PC-3 (cell line): ENCODE data around the gene PARK7. TPM values are rescaled to one million over a fixed set of nuclear protein-coding genes. Genes with fewer than 3 reads are reported as not detected.

ENCODE experiments used
- ATAC-seq: fragments of 200-7000 bp; cut with Tn5 transposase; 2 replicates; pipeline ENCODE4 v1.9.1; 2020; ENCODE audit warnings: mild to moderate bottlenecking, moderate library complexity
- BruUV-seq: library from RNA; stranded (reverse); fragments of 400-500 nt; replicated peaks from 2 replicates; lab custom pipeline; 2021; lab: Mats Ljungman, UMichigan
- CTCF ChIA-PET: fragments of 300-600 bp; sonication (Branson Sonifier 250); formaldehyde crosslinking; loops from one replicate; lab custom pipeline; 2022; ENCODE audit warnings: antibody characterized with exemption; lab: Charles Lee
- POLR2A ChIA-PET: fragments of 300-600 bp; sonication (Branson Sonifier 250); formaldehyde crosslinking; loops from one replicate; lab custom pipeline; 2022; ENCODE audit warnings: antibody characterized with exemption; ENCODE audit not compliant: unreplicated experiment; lab: Charles Lee
- DNase-seq: peaks from one replicate; pipeline ENCODE4 v3.0.0-alpha.2; 2015
- H2AFZ ChIP-seq: fragments of 300-600 bp; sonication (generic); 2 replicates; pipeline ENCODE4 v1.6.0; 2016; ENCODE audit warnings: antibody characterized with exemption, low read length
- H3F3A ChIP-seq: fragments of 300-600 bp; sonication (generic); one replicate; pipeline ENCODE4 v1.6.0; 2017; ENCODE audit warnings: antibody characterized with exemption, low read length, control low read depth, mild to moderate bottlenecking; ENCODE audit not compliant: unreplicated experiment
- H3K27ac ChIP-seq: fragments of 300-600 bp; sonication (generic); 2 replicates; pipeline ENCODE4 v1.5.1; 2016; ENCODE audit warnings: mild to moderate bottlenecking, low read length
- H3K27me3 ChIP-seq: fragments of 300-600 bp; sonication (generic); 2 replicates; pipeline ENCODE4 v1.6.1; 2016; ENCODE audit warnings: low read length, mixed read lengths
- H3K36me3 ChIP-seq: fragments of 300-600 bp; sonication (generic); 2 replicates; pipeline ENCODE4 v1.6.1; 2016; ENCODE audit warnings: low read depth, mixed run types, low read length, mixed read lengths
- H3K4me1 ChIP-seq: fragments of 300-600 bp; sonication (generic); 2 replicates; pipeline ENCODE4 v1.5.1; 2016; ENCODE audit warnings: low read length; ENCODE audit not compliant: insufficient read depth
- H3K4me2 ChIP-seq: fragments of 300-600 bp; sonication (generic); 2 replicates; pipeline ENCODE4 v1.6.0; 2016; ENCODE audit warnings: low read length
- H3K4me3 ChIP-seq: fragments of 300-600 bp; sonication (generic); 2 replicates; pipeline ENCODE4 v1.5.1; 2016; ENCODE audit warnings: mild to moderate bottlenecking, low read length, mixed read lengths
- H3K79me2 ChIP-seq: fragments of 300-600 bp; sonication (generic); 2 replicates; pipeline ENCODE4 v1.6.1; 2017; ENCODE audit warnings: low read length, mixed read lengths
- H3K9ac ChIP-seq: fragments of 300-600 bp; sonication (generic); 2 replicates; pipeline ENCODE4 v1.6.0; 2016; ENCODE audit warnings: mild to moderate bottlenecking, low read length
- H3K9me2 ChIP-seq: fragments of 300-600 bp; sonication (generic); replicated peaks from 2 replicates; pipeline ENCODE4 v1.6.1; 2016; ENCODE audit warnings: mixed run types, low read length, mixed read lengths
- H3K9me3 ChIP-seq: fragments of 300-600 bp; sonication (generic); 2 replicates; pipeline ENCODE4 v1.6.1; 2016; ENCODE audit warnings: low read length, mixed read lengths
- H4K20me1 ChIP-seq: fragments of 300-600 bp; sonication (generic); 2 replicates; pipeline ENCODE4 v1.6.1; 2016; ENCODE audit warnings: low read length, mixed read lengths
- EZH2 ChIP-seq: fragments of 300-600 bp; sonication (generic); IDR thresholded peaks from one replicate; pipeline ENCODE4 v1.6.1; 2017; ENCODE audit warnings: antibody characterized with exemption, mild to moderate bottlenecking, low read length; ENCODE audit not compliant: unreplicated experiment
- EZH2phosphoT487 ChIP-seq: fragments of 300-600 bp; sonication (generic); IDR thresholded peaks from 2 replicates; pipeline ENCODE4 v1.6.1; 2018; ENCODE audit warnings: mild to moderate bottlenecking, antibody characterized with exemption, low read length, borderline replicate concordance
- intact Hi-C: fragments of 100-400 bp; cut with micrococcal nuclease; formaldehyde crosslinking; loops from 2 replicates; pipeline ENCODE4 v1.9.0; 2023
- total RNA-seq: library from RNA; depleted of rRNA; stranded (reverse); fragments of >200 nt; gene quantifications from 2 replicates; pipeline ENCODE4 v1.2.3, GENCODE V29; 2014
- TF ChIP-seq, protein P1 (sequence below): fragments of 300-600 bp; sonication (generic); conservative IDR thresholded peaks from 2 replicates; pipeline ENCODE4 v1.5.1; 2017; ENCODE audit warnings: antibody characterized with exemption, low read depth, mild to moderate bottlenecking, low read length

Gene PARK7
- total RNA-seq, 1 experiment from 2014 or later: 316 TPM

DNA sequence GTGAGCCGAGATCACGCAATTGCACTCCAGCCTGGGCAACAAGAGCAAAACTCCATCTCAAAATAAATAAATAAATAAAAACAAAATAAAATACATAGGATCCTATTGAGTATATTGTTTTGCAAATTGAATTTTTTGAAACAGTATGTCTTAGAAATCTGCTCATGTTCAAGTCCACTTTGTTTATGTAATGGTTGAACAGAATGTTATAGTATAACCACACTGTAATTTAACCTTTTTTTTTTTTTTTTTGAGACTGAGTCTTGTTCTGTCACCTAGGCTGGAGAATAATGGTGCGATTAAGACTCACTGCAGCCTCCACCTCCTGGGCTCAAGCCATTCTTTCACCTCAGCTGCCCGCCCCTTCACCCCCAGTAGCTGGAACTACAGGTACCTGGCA, 31.4 kb downstream of the PARK7 start:
- Histone ChIP-seq H3K9me3 (no peaks in the 10 kb centered on the region), H3K27ac (no peak overlapping the region), H2AFZ (no peak overlapping the region), H3K9ac (no peak overlapping the region), H3K4me2 (no peak overlapping the region), H3K4me1 (no peaks in the 10 kb centered on the region), H3K9me2 (no peaks in the 10 kb centered on the region), H3K4me3 (no peak overlapping the region), H3K79me2 (no peaks in the 10 kb centered on the region), H3K36me3 (peaks cover 8% of the 10 kb centered on the region), H3F3A (no peaks in the 10 kb centered on the region), H4K20me1 (no peaks in the 10 kb centered on the region), H3K27me3 (no peaks in the 10 kb centered on the region)
- TF ChIP-seq EZH2 (no peak), EZH2phosphoT487 (no peak)
- TF ChIP-seq, protein P1, sequence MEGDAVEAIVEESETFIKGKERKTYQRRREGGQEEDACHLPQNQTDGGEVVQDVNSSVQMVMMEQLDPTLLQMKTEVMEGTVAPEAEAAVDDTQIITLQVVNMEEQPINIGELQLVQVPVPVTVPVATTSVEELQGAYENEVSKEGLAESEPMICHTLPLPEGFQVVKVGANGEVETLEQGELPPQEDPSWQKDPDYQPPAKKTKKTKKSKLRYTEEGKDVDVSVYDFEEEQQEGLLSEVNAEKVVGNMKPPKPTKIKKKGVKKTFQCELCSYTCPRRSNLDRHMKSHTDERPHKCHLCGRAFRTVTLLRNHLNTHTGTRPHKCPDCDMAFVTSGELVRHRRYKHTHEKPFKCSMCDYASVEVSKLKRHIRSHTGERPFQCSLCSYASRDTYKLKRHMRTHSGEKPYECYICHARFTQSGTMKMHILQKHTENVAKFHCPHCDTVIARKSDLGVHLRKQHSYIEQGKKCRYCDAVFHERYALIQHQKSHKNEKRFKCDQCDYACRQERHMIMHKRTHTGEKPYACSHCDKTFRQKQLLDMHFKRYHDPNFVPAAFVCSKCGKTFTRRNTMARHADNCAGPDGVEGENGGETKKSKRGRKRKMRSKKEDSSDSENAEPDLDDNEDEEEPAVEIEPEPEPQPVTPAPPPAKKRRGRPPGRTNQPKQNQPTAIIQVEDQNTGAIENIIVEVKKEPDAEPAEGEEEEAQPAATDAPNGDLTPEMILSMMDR: no peak
- BruUV-seq: no TSS peak
- DNase-seq (no peak), ATAC-seq (no peak)
- ChIA-PET CTCF (no interaction called here), POLR2A (no interaction called here)
- intact Hi-C loops: no loop called here

DNA sequence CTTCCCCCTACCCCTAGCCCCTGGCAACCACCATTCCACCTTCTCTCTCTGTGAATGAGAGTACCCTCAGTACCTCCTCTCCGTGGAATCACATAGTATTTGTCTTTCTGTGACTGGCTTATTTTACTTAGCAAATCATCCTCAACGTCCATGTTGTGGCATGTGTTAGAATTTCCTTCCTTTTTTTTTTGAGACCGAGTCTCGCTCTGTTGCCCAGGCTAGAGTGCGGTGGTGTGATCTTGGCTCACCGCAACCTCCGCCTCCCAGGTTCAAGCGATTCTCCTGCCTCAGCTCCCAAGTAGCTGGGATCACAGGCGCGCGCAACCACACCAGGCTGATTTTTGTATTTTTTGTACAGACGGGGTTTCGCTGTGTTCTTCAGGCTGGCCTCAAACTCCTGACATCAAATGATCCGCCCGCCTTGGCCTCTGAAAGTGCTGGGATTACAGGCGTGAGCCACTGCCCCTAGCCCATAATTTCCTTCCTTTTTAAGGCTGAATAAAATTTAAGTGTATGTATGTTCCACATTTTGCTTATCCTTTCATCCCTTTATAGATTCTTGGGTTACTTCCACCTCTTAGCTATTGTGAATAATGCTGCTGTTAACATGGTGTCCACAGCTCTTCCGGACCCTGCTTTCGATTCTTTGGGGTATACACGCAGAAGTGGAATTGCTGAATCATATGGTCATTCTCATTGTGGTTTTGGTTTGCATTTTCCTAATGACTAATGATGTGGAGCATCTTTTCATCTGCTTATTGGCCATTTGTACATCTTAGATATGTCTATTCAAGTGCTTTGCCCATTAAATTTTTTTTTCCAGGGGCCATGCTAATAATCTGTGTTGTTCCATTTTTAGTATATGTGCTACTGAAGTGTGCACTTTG, 32.3 kb downstream of the PARK7 start:
- H4K20me1 ChIP-seq: no peaks in the 10 kb centered on the region
- ATAC-seq (no peak), DNase-seq (no peak)
- H3F3A ChIP-seq: no peaks in the 10 kb centered on the region
- BruUV-seq: no TSS peak
- no peaks in the 10 kb centered on the region for H3K27me3 ChIP-seq
- intact Hi-C loops: no loop called here
- POLR2A ChIA-PET: interaction anchor here (0.6 kb wide), 1 partner anchor 808 kb away, joined by 11 read pairs; no protein-coding TSS in a partner anchor
- TF ChIP-seq EZH2phosphoT487 (no peak), EZH2 (no peak)
- TF ChIP-seq, protein P1: no peak
- peaks cover 8% of the 10 kb centered on the region for H3K36me3 ChIP-seq
- H3K9me2 ChIP-seq: no peaks in the 10 kb centered on the region
- CTCF ChIA-PET: no interaction called here
- no peaks in the 10 kb centered on the region for H3K4me1 ChIP-seq
- H3K9ac ChIP-seq: no peak overlapping the region
- H2AFZ ChIP-seq: no peak overlapping the region
- H3K9me3 ChIP-seq: no peaks in the 10 kb centered on the region
- no peaks in the 10 kb centered on the region for H3K79me2 ChIP-seq
- no peak overlapping the region for H3K4me2 ChIP-seq
- no peak overlapping the region for H3K4me3 ChIP-seq
- no peak overlapping the region for H3K27ac ChIP-seq

DNA sequence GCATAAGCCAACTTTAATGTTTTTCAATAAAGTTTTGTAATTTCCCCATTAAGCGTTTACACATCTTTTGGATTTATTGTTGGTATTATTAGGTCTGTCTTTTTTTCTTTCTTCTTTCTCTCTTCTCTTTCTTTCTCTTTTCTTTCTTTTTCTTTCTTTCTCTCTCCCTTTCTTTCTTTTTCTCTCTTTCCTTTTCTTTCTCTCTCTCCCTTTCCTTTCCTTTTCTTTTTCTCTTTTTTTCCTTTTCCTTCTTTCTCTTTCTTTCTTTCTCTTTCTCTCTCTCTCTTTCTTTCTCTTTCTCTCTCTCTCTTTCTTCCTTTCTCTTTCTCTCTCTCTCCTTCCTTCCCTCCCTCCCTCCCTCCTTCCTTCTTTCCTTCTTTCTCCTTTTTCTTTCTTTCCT, 33.3 kb downstream of the PARK7 start:
- BruUV-seq: no TSS peak
- no peak overlapping the region for H3K4me3 ChIP-seq
- no peaks in the 10 kb centered on the region for H4K20me1 ChIP-seq
- no peaks in the 10 kb centered on the region for H3K9me3 ChIP-seq
- H3K27me3 ChIP-seq: no peaks in the 10 kb centered on the region
- no peaks in the 10 kb centered on the region for H3K9me2 ChIP-seq
- ATAC-seq (no peak), DNase-seq (no peak)
- no peaks in the 10 kb centered on the region for H3F3A ChIP-seq
- intact Hi-C loops: no loop called here
- no peaks in the 10 kb centered on the region for H3K79me2 ChIP-seq
- H3K4me1 ChIP-seq: no peaks in the 10 kb centered on the region
- POLR2A ChIA-PET: interaction anchor here (0.6 kb wide), 1 partner anchor 807 kb away, joined by 11 read pairs; no protein-coding TSS in a partner anchor
- TF ChIP-seq, protein P1: no peak
- H2AFZ ChIP-seq: no peak overlapping the region
- peaks cover 4% of the 10 kb centered on the region for H3K36me3 ChIP-seq
- CTCF ChIA-PET: no interaction called here
- no peak overlapping the region for H3K9ac ChIP-seq
- no peak overlapping the region for H3K27ac ChIP-seq
- no peak overlapping the region for H3K4me2 ChIP-seq
